ENCODE results near the gene PPP2R1A. TPM values are rescaled to one million over a fixed set of nuclear protein-coding genes. Genes with fewer than 3 reads are reported as not detected.
A peak's percentile ranks its signal among the peaks of the same experiment; 100 is the strongest.

The PPP2R1A gene
- total RNA-seq, 2 experiments from 2014 or later, result 151 to 157 TPM

GRCh38 chr19:52148256-52148655 is 41.6 kb upstream of the PPP2R1A start:
- no peaks in the 10 kb centered on the region for H3K4me1 ChIP-seq (ENCODE audit: insufficient read depth, low read length)
- H3K36me3 ChIP-seq (ENCODE audit: insufficient read depth, low read length), result no peaks in the 10 kb centered on the region
- intact Hi-C loops (cut with DNase I, micrococcal nuclease), result no loop called here
- TF ChIP-seq CTCF (IDR thresholded peaks at IDR 0.05), result no peak
- peaks cover 35 to 37% of the 10 kb centered on the region in 2 experiments for H3K9me3 ChIP-seq (ENCODE audit: control insufficient read depth in 1 of 2, insufficient read depth in 1 of 2, low read length in 2 of 2)
- H3K27me3 ChIP-seq (ENCODE audit: control insufficient read depth in 1 of 2, insufficient read depth in 2 of 2, low read length in 2 of 2), result no peaks in the 10 kb centered on the region
- ATAC-seq (ENCODE audit: poor library complexity) (no peak), DNase-seq (no peak)
- Mint-ChIP-seq H3K27ac (no peak overlapping the region), H3K36me3 (ENCODE audit: low read depth) (peaks cover 51% of the 10 kb centered on the region), H3K27me3 (no peaks in the 10 kb centered on the region), H3K4me1 (ENCODE audit: low read depth) (no peaks in the 10 kb centered on the region), H3K9me3 (peaks cover 4% of the 10 kb centered on the region), H3K4me3 (no peak overlapping the region)
- POLR2A ChIA-PET, result no interaction called here
- no peak overlapping the region for H3K4me3 ChIP-seq (ENCODE audit: low read length)
- CTCF ChIA-PET, result no interaction called here
- H3K27ac ChIP-seq (ENCODE audit: low read depth in 1 of 2, low read length in 2 of 2), result no peak overlapping the region

GRCh38 chr19:52155596-52156359 is 34.1 kb upstream of the PPP2R1A start:
- intact Hi-C loops (cut with DNase I, micrococcal nuclease), result no loop called here
- no peak overlapping the region for H3K4me3 ChIP-seq (ENCODE audit: low read length)
- peaks cover 98% of the 10 kb centered on the region for H3K36me3 Mint-ChIP-seq (ENCODE audit: low read depth)
- H3K9me3 ChIP-seq (ENCODE audit: control insufficient read depth in 1 of 2, insufficient read depth in 1 of 2, low read length in 2 of 2), result peaks cover 51 to 98% of the 10 kb centered on the region in 2 experiments
- peaks cover 43% of the 10 kb centered on the region for H3K36me3 ChIP-seq (ENCODE audit: insufficient read depth, low read length)
- no peaks in the 10 kb centered on the region for H3K4me1 ChIP-seq (ENCODE audit: insufficient read depth, low read length)
- ATAC-seq (ENCODE audit: poor library complexity) (no peak), DNase-seq (no peak)
- TF ChIP-seq CTCF (IDR thresholded peaks at IDR 0.05), result no peak
- peaks cover 3% of the 10 kb centered on the region for H3K4me1 Mint-ChIP-seq (ENCODE audit: low read depth)
- ChIA-PET CTCF (no interaction called here), POLR2A (no interaction called here)
- no peaks in the 10 kb centered on the region for H3K27me3 ChIP-seq (ENCODE audit: control insufficient read depth in 1 of 2, insufficient read depth in 2 of 2, low read length in 2 of 2)
- H3K27me3 Mint-ChIP-seq, result no peaks in the 10 kb centered on the region
- peaks cover 28% of the 10 kb centered on the region for H3K9me3 Mint-ChIP-seq
- no peak overlapping the region for H3K4me3 Mint-ChIP-seq
- H3K27ac Mint-ChIP-seq, result no peak overlapping the region
- H3K27ac ChIP-seq (ENCODE audit: low read depth in 1 of 2, low read length in 2 of 2), result no peak overlapping the region

- H3K27me3 Mint-ChIP-seq, result no peaks in the 10 kb centered on the region
- CTCF ChIA-PET, result interaction anchor here (1.9 kb wide), 1 partner anchor 19 kb away, joined by 10 read pairs; the partner anchor contains the start of gene PPP2R1A
- intact Hi-C loops (cut with DNase I, micrococcal nuclease), result loop anchor here in 1 of 2 experiments (2.0 kb wide), 1 partner anchor 128 kb away; no protein-coding TSS in a partner anchor
Measured at GRCh38 chr19:52170304-52170703, 19.5 kb upstream of the PPP2R1A start.

More at GRCh38 chr19:52170304-52170703, 19.5 kb upstream of the PPP2R1A start:
- H3K36me3 Mint-ChIP-seq (ENCODE audit: low read depth), result peaks cover 64% of the 10 kb centered on the region
- no peaks in the 10 kb centered on the region for H3K9me3 Mint-ChIP-seq
- POLR2A ChIA-PET, result interaction anchor here (0.6 to 3.1 kb wide), 3 partner anchors 10 to 31 kb away, joined by 3 to 52 read pairs (median 21); partner anchors contain the start of genes PPP2R1A and ZNF616
- TF ChIP-seq CTCF (IDR thresholded peaks at IDR 0.05), result no peak
- no peaks in the 10 kb centered on the region for H3K27me3 ChIP-seq (ENCODE audit: control insufficient read depth in 1 of 2, insufficient read depth in 2 of 2, low read length in 2 of 2)
- ATAC-seq (ENCODE audit: poor library complexity), result no peak
- peak overlapping the region; percentile 95 for H3K27ac Mint-ChIP-seq
- H3K4me3 Mint-ChIP-seq, result peak overlapping the region; percentile 93
- H3K4me1 ChIP-seq (ENCODE audit: insufficient read depth, low read length), result peaks cover 26% of the 10 kb centered on the region
- DNase-seq, result peak in 2 of 14 experiments; percentile 23 to 26
- peak overlapping the region; percentile 79 for H3K4me3 ChIP-seq (ENCODE audit: low read length)
- peaks cover 36% of the 10 kb centered on the region for H3K4me1 Mint-ChIP-seq (ENCODE audit: low read depth)
- H3K9me3 ChIP-seq (ENCODE audit: control insufficient read depth in 1 of 2, insufficient read depth in 1 of 2, low read length in 2 of 2), result peaks cover 0 to 12% of the 10 kb centered on the region in 2 experiments
- H3K36me3 ChIP-seq (ENCODE audit: insufficient read depth, low read length), result peaks cover 26% of the 10 kb centered on the region
- H3K27ac ChIP-seq (ENCODE audit: low read depth in 1 of 2, low read length in 2 of 2), result peak overlapping the region; percentile 82 to 83
